Right lobe of liver (tissue), 4 donors: ENCODE data around the gene MTNR1A.

Experiments
- POLR2A ChIP-seq: fragments of 450-650 bp; IDR thresholded peaks from one replicate; pipeline ENCODE4 v1.6.1; 2017; ENCODE audit warnings: antibody characterized with exemption, mild to moderate bottlenecking
- TF ChIP-seq, protein P1 (sequence below), 4 donors: fragments of 200-600 bp in 3 of 4; fragments of 450-650 bp in 1 of 4; IDR thresholded peaks; one replicate each; pipeline versions ENCODE4 v1.5.1 to v1.8.0; 2016 to 2022; ENCODE audit warnings: antibody characterized with exemption in 4 of 4, mild to moderate bottlenecking in 2 of 4
- donor health status: DM: no; HTN: no; CAD: no.
- donor health status: DM: no; HTN: no; CAD: no.
- donor health status: DM: no; HTN: yes; CAD: no.

DNA sequence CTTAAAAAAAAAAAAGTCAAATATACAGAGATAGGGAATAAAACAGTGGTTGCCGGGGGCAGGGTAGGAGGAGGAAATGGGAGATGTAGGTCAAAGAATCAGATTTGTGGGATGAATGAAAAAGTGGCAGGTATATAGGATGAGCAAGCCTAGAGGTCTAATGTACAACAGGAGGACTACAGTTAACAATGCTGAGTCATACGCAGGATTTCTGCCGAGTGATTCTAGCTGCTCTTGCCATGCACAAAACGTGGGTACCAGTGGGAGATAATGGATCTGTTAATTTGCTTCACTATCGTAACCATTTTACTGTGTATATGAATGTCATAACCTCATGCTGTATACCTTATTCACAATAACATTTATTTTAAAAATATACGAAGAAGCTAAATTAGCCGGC, 10.7 kb upstream of the MTNR1A start:
- TF ChIP-seq, protein P1, sequence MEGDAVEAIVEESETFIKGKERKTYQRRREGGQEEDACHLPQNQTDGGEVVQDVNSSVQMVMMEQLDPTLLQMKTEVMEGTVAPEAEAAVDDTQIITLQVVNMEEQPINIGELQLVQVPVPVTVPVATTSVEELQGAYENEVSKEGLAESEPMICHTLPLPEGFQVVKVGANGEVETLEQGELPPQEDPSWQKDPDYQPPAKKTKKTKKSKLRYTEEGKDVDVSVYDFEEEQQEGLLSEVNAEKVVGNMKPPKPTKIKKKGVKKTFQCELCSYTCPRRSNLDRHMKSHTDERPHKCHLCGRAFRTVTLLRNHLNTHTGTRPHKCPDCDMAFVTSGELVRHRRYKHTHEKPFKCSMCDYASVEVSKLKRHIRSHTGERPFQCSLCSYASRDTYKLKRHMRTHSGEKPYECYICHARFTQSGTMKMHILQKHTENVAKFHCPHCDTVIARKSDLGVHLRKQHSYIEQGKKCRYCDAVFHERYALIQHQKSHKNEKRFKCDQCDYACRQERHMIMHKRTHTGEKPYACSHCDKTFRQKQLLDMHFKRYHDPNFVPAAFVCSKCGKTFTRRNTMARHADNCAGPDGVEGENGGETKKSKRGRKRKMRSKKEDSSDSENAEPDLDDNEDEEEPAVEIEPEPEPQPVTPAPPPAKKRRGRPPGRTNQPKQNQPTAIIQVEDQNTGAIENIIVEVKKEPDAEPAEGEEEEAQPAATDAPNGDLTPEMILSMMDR (IDR thresholded peaks at IDR 0.05): no peak
- TF ChIP-seq POLR2A: no peak
